NCI-H146 treated with DMSO at 0.1 percent for 48 hours (cell line): ENCODE results near the gene CAMKMT.

Experiments
- DNase-seq: peaks from one replicate; lab custom pipeline; 2025; ENCODE audit not compliant: unreplicated experiment; lab: John Stamatoyannopoulos, UW

Gene CAMKMT

GRCh38 chr2:44767691-44768090, 405.9 kb downstream of the CAMKMT start:
- DNase-seq, result no peak

- DNase-seq, result no peak
Measured at GRCh38 chr2:44768438-44769236, 406.9 kb downstream of the CAMKMT start.

- DNase-seq, result peak; percentile 41
Measured at GRCh38 chr2:44769349-44770011, 407.7 kb downstream of the CAMKMT start.

- peak; percentile 20 for DNase-seq
Measured at GRCh38 chr2:44770221-44771195, 408.8 kb downstream of the CAMKMT start.

GRCh38 chr2:44771522-44771921, 409.8 kb downstream of the CAMKMT start:
- no peak for DNase-seq

GRCh38 chr2:44772131-44772530, 410.4 kb downstream of the CAMKMT start:
- peak; percentile 74 for DNase-seq

GRCh38 chr2:44772669-44773378, 411.1 kb downstream of the CAMKMT start:
- peak; percentile 95 for DNase-seq

GRCh38 chr2:44774826-44775492, 413.2 kb downstream of the CAMKMT start:
- DNase-seq, result peak; percentile 51

- DNase-seq, result no peak
Measured at GRCh38 chr2:44777036-44777435, 415.3 kb downstream of the CAMKMT start.

- DNase-seq, result peak; percentile 77
Measured at GRCh38 chr2:44777537-44777936, 415.8 kb downstream of the CAMKMT start.

- DNase-seq, result peak; percentile 44
Measured at GRCh38 chr2:44778221-44778654, 416.5 kb downstream of the CAMKMT start.

- no peak for DNase-seq
Measured at GRCh38 chr2:44778671-44779476, 417.1 kb downstream of the CAMKMT start.

- no peak for DNase-seq
Measured at GRCh38 chr2:44779793-44780192, 418.0 kb downstream of the CAMKMT start.

- no peak for DNase-seq
Measured at GRCh38 chr2:44780406-44780805, 418.7 kb downstream of the CAMKMT start.

GRCh38 chr2:44785433-44785832, 423.7 kb downstream of the CAMKMT start:
- no peak for DNase-seq

- no peak for DNase-seq
Measured at GRCh38 chr2:44786045-44786816, 424.5 kb downstream of the CAMKMT start.

GRCh38 chr2:44786817-44787214, 425.1 kb downstream of the CAMKMT start:
- no peak for DNase-seq

GRCh38 chr2:44787663-44788062, 425.9 kb downstream of the CAMKMT start:
- no peak for DNase-seq
